ENCODE data around the gene ZSCAN23. TPM values are rescaled to one million over a fixed set of nuclear protein-coding genes. Genes with fewer than 3 reads are reported as not detected.

The ZSCAN23 gene
- total and polyA plus RNA-seq, 9 of the 15 experiments (the other 6 are each of a cell fraction or from before 2014, with no cell fraction given) = 0.05 to 0.29 (median 0.21) TPM; not detected in 1

GRCh38 chr6:28399350-28400121 is 43.8 kb downstream of the ZSCAN23 start, which contains the start of gene ZSCAN12 (continued):
- peak; percentile 85 for TF ChIP-seq VEZF1 (CRISPR knock-in tag; IDR thresholded peaks at IDR 0.05)
- peak; percentile 53 for TF ChIP-seq ETS2 (tag; IDR thresholded peaks at IDR 0.05; ENCODE audit: borderline replicate concordance, poor library complexity, severe bottlenecking)
- no peak; the same call in 1 of the 2 replicates for TF ChIP-seq NR4A1 (CRISPR knock-in tag; IDR thresholded peaks at IDR 0.05)
- peak; percentile 50; the same call in 1 of the 2 replicates for TF ChIP-seq NR4A1 (tag; IDR thresholded peaks at IDR 0.05)
- 0 out of 2 replicates have a peak, but pooled peaks have one; percentile 23 for TF ChIP-seq ZNF75A (CRISPR knock-in tag; IDR thresholded peaks at IDR 0.05)
- TF ChIP-seq ZNF146 (CRISPR knock-in tag; IDR thresholded peaks at IDR 0.05; ENCODE audit: unreplicated experiment) = no peak
- 0 out of 2 replicates have a peak, but pooled peaks have one; percentile 66 for TF ChIP-seq ZNF57 (CRISPR knock-in tag; IDR thresholded peaks at IDR 0.05)
- no peak for TF ChIP-seq TEAD2 (tag; IDR thresholded peaks at IDR 0.05)
- TF ChIP-seq ZSCAN29 (IDR thresholded peaks at IDR 0.05) = peak; percentile 76
- TF ChIP-seq GTF3C2 (IDR thresholded peaks at IDR 0.05; ENCODE audit: borderline replicate concordance, extremely low read depth, insufficient read length) = no peak
- no peak for TF ChIP-seq SNAPC5 (CRISPR knock-in tag; IDR thresholded peaks at IDR 0.05)
- TF ChIP-seq NR2C1 (IDR thresholded peaks at IDR 0.05) = peak; percentile 91
- TF ChIP-seq NR2C1 (tag; IDR thresholded peaks at IDR 0.05) = peak; percentile 95
- TF ChIP-seq RFX1 (IDR thresholded peaks at IDR 0.05) = no peak
- no peak; the same call in 1 of the 2 replicates for TF ChIP-seq FOXK1 (CRISPR knock-in tag; IDR thresholded peaks at IDR 0.05; ENCODE audit: borderline replicate concordance)
- no peak for TF ChIP-seq ZNF143 (CRISPR knock-in tag; IDR thresholded peaks at IDR 0.05)
- TF ChIP-seq PHF8 (IDR thresholded peaks at IDR 0.05; ENCODE audit: borderline replicate concordance, low read length) = peak; percentile 99
- TF ChIP-seq ID3 (CRISPR knock-in tag; IDR thresholded peaks at IDR 0.05) = no peak
- peak; percentile 90 for TF ChIP-seq ID3 (tag; IDR thresholded peaks at IDR 0.05)
- no peak for TF ChIP-seq SRSF9 (IDR thresholded peaks at IDR 0.05; ENCODE audit: borderline replicate concordance, low read depth, low read length)
- TF ChIP-seq MEIS2 (IDR thresholded peaks at IDR 0.05; ENCODE audit: partially characterized antibody) = peak; percentile 23
- no peak; the same call in 1 of the 2 replicates for TF ChIP-seq ILF3 (IDR thresholded peaks at IDR 0.05; ENCODE audit: borderline replicate concordance)
- no peak for TF ChIP-seq HNRNPK (IDR thresholded peaks at IDR 0.05; ENCODE audit: low read depth, low read length, poor library complexity, severe bottlenecking)
- no peak for TF ChIP-seq PRMT5 (CRISPR knock-in tag; IDR thresholded peaks at IDR 0.05)
